ENCODE results near the gene TARBP2. TPM values are rescaled to one million over a fixed set of nuclear protein-coding genes. Genes with fewer than 3 reads are reported as not detected.
"Not testable (repeated sequence)": the region's sequence is repeated elsewhere in the genome, so short reads cannot be mapped to it uniquely, and the experiment has no call there.

TARBP2 gene
- polyA plus RNA-seq, 2 of the 4 experiments (the other 2 are of a cell fraction) = 41.5 to 49.9 TPM

GRCh38 chr12:53478865-53479264 lies 22.2 kb upstream of the TARBP2 start:
- Histone ChIP-seq H3K4me1 (peaks cover 59% of the 10 kb centered on the region), H3K4me3 (no peak overlapping the region), H3K4me2 (no peak overlapping the region), H3K27ac (no peak overlapping the region), H3K9me3 (no peaks in the 10 kb centered on the region)
- DNase-seq (ENCODE audit: low read depth in 1 of 2, low spot score in 1 of 2) (no peak), FAIRE-seq (no peak), ATAC-seq (no peak)
- 79% methylated on average over 1 of the region's 1 CpG for WGBS (ENCODE audit: missing lambda C conversion rate)
- CTCF ChIA-PET = interaction anchor here (0.7 to 5.0 kb wide), 10 partner anchors 9 to 267 kb away, joined by 3 to 46 read pairs (median 4); partner anchors contain the start of gene TARBP2
- TF ChIP-seq, protein P1, sequence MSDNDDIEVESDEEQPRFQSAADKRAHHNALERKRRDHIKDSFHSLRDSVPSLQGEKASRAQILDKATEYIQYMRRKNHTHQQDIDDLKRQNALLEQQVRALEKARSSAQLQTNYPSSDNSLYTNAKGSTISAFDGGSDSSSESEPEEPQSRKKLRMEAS (IDR thresholded peaks at IDR 0.05) = no peak
- TF ChIP-seq FOSB (CRISPR knock-in tag; IDR thresholded peaks at IDR 0.05) = 0 out of 2 replicates have a peak, but pooled peaks have one; percentile 24
- peak; percentile 70 for TF ChIP-seq POLR2AphosphoS2 (conservative IDR thresholded peaks at IDR 0.05; ENCODE audit: low read length)
- POLR2A ChIA-PET = interaction anchor here (0.6 to 2.7 kb wide), 3 partner anchors 22 to 126 kb away, joined by 3 to 10 read pairs (median 3); partner anchors contain the start of genes PRR13 and TARBP2

GRCh38 chr12:53479331-53479730 lies 21.8 kb upstream of the TARBP2 start:
- WGBS (ENCODE audit: missing lambda C conversion rate) = 92% methylated on average over 5 of the region's 5 CpGs
- Histone ChIP-seq H3K4me2 (no peak overlapping the region), H3K27ac (no peak overlapping the region), H3K9me3 (no peaks in the 10 kb centered on the region), H3K4me1 (peaks cover 56% of the 10 kb centered on the region), H3K4me3 (no peak overlapping the region)
- ATAC-seq (no peak), DNase-seq (ENCODE audit: low read depth in 1 of 2, low spot score in 1 of 2) (no peak), FAIRE-seq (no peak)
- ChIA-PET CTCF (interaction anchor here (0.7 to 5.0 kb wide), 6 partner anchors 9 to 267 kb away, joined by 3 to 46 read pairs (median 5); no protein-coding TSS in a partner anchor), POLR2A (interaction anchor here (1.2 to 2.7 kb wide), 2 partner anchors 21 to 127 kb away, joined by 3 to 10 read pairs; partner anchors contain the start of gene TARBP2)
- TF ChIP-seq BCL3 (IDR thresholded peaks at IDR 0.05) (0 out of 3 replicates have a peak, but pooled peaks have one; percentile 22), TP53 (CRISPR knock-in tag; IDR thresholded peaks at IDR 0.05) (no peak), MAFK (IDR thresholded peaks at IDR 0.05; ENCODE audit: partially characterized antibody) (peak; percentile 81)

DNA sequence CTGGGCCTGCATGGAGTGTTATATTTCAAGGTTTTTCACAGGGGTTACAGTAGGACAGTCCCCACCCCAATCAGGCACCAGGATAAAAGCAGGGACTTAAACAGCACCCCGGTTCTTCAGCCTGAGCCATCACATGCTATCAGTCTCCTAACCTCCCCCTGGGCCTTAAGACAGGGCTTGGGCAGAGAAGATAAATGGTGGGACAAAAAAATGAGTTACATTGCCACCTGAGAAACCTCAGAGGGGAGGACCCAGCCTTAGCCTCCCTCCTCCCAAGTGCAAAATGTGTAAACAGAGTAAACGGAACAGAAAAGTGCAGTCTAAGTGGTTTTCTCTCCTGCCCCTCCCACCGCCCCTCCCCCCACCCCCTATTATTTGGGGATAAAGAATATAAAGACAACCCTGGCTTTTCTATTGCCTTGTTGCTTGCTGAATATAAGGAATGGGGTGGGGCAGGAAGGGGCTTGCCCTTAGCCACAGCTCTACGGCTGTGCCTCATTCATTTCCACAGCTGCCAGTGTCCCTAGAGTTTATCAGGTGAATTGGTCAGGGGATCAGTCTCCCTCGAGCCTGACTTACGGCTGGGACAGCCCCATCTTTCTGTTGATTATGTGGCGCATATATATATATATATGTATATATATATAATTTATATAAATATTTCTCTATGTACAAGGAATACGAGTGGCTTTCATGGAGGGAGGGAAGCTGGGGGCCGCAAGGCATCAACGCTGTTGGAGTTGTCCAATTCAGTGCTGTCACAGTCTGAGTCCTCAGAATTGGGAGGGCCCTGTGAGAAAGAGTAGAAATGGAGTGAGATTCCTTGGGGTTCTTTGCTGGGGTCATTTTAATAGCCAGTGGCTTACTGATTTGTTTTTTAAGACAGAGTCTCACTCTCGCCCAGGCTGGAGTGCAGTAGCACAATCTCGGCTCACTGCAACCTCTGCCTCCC lies 20.3 kb upstream of the TARBP2 start:
- no peaks in the 10 kb centered on the region for H3K9me3 ChIP-seq
- peaks cover 49% of the 10 kb centered on the region for H3K4me1 ChIP-seq
- ATAC-seq = no peak
- POLR2A ChIA-PET = interaction anchor here (0.7 to 6.9 kb wide), 5 partner anchors 8 to 159 kb away, joined by 3 to 34 read pairs (median 10); partner anchors contain the start of genes AAAS, MAP3K12 and TARBP2
- TF ChIP-seq, protein P2, sequence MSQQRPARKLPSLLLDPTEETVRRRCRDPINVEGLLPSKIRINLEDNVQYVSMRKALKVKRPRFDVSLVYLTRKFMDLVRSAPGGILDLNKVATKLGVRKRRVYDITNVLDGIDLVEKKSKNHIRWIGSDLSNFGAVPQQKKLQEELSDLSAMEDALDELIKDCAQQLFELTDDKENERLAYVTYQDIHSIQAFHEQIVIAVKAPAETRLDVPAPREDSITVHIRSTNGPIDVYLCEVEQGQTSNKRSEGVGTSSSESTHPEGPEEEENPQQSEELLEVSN (IDR thresholded peaks at IDR 0.05; ENCODE audit: borderline replicate concordance, low read depth) = no peak
- TF ChIP-seq RCOR1 (IDR thresholded peaks at IDR 0.05; ENCODE audit: low read depth, low read length) = no peak
- TF ChIP-seq, protein P3, sequence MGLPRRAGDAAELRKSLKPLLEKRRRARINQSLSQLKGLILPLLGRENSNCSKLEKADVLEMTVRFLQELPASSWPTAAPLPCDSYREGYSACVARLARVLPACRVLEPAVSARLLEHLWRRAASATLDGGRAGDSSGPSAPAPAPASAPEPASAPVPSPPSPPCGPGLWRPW (IDR thresholded peaks at IDR 0.05) = no peak
- no peak for TF ChIP-seq CBX2 (IDR thresholded peaks at IDR 0.05; ENCODE audit: borderline replicate concordance, low read depth)
- TF ChIP-seq, protein P4, sequence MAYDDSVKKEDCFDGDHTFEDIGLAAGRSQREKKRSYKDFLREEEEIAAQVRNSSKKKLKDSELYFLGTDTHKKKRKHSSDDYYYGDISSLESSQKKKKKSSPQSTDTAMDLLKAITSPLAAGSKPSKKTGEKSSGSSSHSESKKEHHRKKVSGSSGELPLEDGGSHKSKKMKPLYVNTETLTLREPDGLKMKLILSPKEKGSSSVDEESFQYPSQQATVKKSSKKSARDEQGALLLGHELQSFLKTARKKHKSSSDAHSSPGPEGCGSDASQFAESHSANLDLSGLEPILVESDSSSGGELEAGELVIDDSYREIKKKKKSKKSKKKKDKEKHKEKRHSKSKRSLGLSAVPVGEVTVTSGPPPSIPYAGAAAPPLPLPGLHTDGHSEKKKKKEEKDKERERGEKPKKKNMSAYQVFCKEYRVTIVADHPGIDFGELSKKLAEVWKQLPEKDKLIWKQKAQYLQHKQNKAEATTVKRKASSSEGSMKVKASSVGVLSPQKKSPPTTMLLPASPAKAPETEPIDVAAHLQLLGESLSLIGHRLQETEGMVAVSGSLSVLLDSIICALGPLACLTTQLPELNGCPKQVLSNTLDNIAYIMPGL (CRISPR knock-in tag; IDR thresholded peaks at IDR 0.05; ENCODE audit: borderline replicate concordance) = no peak
- peak in 1 of 2 experiments; percentile 44; a peak in 1 of 5 replicates for TF ChIP-seq JUN (IDR thresholded peaks at IDR 0.05)
- no peak for TF ChIP-seq SMC3 (IDR thresholded peaks at IDR 0.05)
- TF ChIP-seq RAD21 (conservative IDR thresholded peaks at IDR 0.05 in 1 of 2, IDR thresholded peaks at IDR 0.05 in 1 of 2) = no peak
- TF ChIP-seq POLR2A (IDR thresholded peaks at IDR 0.05; ENCODE audit: low read length) = no peak
- TF ChIP-seq ZFP36 (IDR thresholded peaks at IDR 0.05; ENCODE audit: borderline replicate concordance, partially characterized antibody) = no peak
- TF ChIP-seq POLR2AphosphoS2 (conservative IDR thresholded peaks at IDR 0.05; ENCODE audit: low read length) = peak; percentile 90
- no peak for TF ChIP-seq TP53 (CRISPR knock-in tag; IDR thresholded peaks at IDR 0.05)
- TF ChIP-seq, protein P1 (IDR thresholded peaks at IDR 0.05) = no peak
- no peak for TF ChIP-seq FOSL2 (IDR thresholded peaks at IDR 0.05)
- TF ChIP-seq FOSL2 (CRISPR knock-in tag; IDR thresholded peaks at IDR 0.05) = no peak
- peak; percentile 36; the same call in 1 of the 2 replicates for TF ChIP-seq TFCP2L1 (CRISPR knock-in tag; IDR thresholded peaks at IDR 0.05)
- TF ChIP-seq HOXB5 (CRISPR knock-in tag; IDR thresholded peaks at IDR 0.05) = no peak
- TF ChIP-seq, protein P5, sequence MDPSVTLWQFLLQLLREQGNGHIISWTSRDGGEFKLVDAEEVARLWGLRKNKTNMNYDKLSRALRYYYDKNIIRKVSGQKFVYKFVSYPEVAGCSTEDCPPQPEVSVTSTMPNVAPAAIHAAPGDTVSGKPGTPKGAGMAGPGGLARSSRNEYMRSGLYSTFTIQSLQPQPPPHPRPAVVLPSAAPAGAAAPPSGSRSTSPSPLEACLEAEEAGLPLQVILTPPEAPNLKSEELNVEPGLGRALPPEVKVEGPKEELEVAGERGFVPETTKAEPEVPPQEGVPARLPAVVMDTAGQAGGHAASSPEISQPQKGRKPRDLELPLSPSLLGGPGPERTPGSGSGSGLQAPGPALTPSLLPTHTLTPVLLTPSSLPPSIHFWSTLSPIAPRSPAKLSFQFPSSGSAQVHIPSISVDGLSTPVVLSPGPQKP (IDR thresholded peaks at IDR 0.05; ENCODE audit: low read depth, low read length) = no peak
- no peak for TF ChIP-seq ZC3H11A (IDR thresholded peaks at IDR 0.05)
- no peak for FAIRE-seq
- CTCF ChIA-PET = interaction anchor here (0.9 to 3.4 kb wide), 8 partner anchors 9 to 160 kb away, joined by 3 to 24 read pairs (median 8); partner anchors contain the start of genes AAAS and NPFF
- H3K4me2 ChIP-seq = no peak overlapping the region
- H3K4me3 ChIP-seq = no peak overlapping the region
- H3K27ac ChIP-seq = no peak overlapping the region
- DNase-seq (ENCODE audit: low read depth in 1 of 2, low spot score in 1 of 2) = no peak
- WGBS (ENCODE audit: missing lambda C conversion rate) = 73% methylated on average over 12 of the region's 12 CpGs

GRCh38 chr12:53481458-53481857 lies 19.6 kb upstream of the TARBP2 start:
- not testable (repeated sequence) for H3K27ac ChIP-seq; H3K4me2 ChIP-seq; FAIRE-seq; DNase-seq (ENCODE audit: low read depth in 1 of 2, low spot score in 1 of 2); ATAC-seq; H3K4me3 ChIP-seq; H3K9me3 ChIP-seq
- POLR2A ChIA-PET = interaction anchor here (0.6 to 6.9 kb wide), 6 partner anchors 9 to 160 kb away, joined by 4 to 34 read pairs (median 9); partner anchors contain the start of genes AAAS, MAP3K12 and TARBP2
- CTCF ChIA-PET = interaction anchor here (0.9 to 3.4 kb wide), 10 partner anchors 9 to 160 kb away, joined by 3 to 24 read pairs (median 6); partner anchors contain the start of genes AAAS and NPFF
- WGBS (ENCODE audit: missing lambda C conversion rate) = 66% methylated on average over 6 of the region's 6 CpGs
- peaks cover 42% of the 10 kb centered on the region for H3K4me1 ChIP-seq

Data from A549 (cell line).